Right renal pelvis (tissue), 4 donors: ENCODE measurements around the gene PRDX2. TPM values are rescaled to one million over a fixed set of nuclear protein-coding genes. Genes with fewer than 3 reads are reported as not detected.
"Not testable (repeated sequence)": the region's sequence is repeated elsewhere in the genome, so short reads cannot be mapped to it uniquely, and the experiment has no call there.

ENCODE experiments used
- DNase-seq, 4 donors: peaks; one replicate each; pipeline ENCODE4 v3.0.0-alpha.2; 2013; ENCODE audit warnings: low read depth in 4 of 4, low spot score in 3 of 4, missing footprints in 1 of 4
- polyA plus RNA-seq, 4 donors: library from polyadenylated mRNA; unstranded; fragments of 120-200 nt; gene quantifications; one replicate each; pipeline ENCODE4 v1.2.1, GENCODE V29; 2013; ENCODE audit not compliant: insufficient read length in 4 of 4

PRDX2 gene
- polyA plus RNA-seq: 100 to 1,000 TPM; 295 to 351 (median 312) TPM

GRCh38 chr19:12801466-12802266, at the start of gene PRDX2, which contains the start of gene THSD8:
PRDX2 (minus strand) TSS chr19:12801800; CDS start chr19:12801261, 539 bp downstream.
THSD8 (plus strand) TSS chr19:12802069; CDS start chr19:12802072, 3 bp downstream.
- DNase-seq: no peak

GRCh38 chr19:12847159-12848139, 45.8 kb upstream of the PRDX2 start:
- peak in 3 of 4 donors; percentile 53 to 80 (median 62) for DNase-seq

DNA sequence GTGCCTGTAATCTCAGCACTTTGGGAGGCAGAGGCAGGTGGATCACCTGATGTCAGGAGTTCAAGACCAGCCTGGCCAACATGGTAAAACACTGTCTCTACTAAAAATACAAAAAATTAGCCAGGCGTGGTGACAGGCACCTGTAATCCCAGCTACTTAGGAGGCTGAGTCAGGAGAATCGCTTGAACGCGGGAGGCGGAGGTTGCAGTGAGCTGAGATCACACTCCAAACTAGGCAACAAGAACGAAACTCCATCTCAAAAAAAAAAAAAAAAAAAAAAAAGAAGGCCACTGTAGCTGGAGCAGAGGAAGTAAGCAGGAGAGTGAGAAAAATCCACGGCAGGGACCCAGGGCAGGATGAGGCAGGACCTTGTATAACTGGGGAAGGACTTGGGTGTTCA, 45.0 kb upstream of the PRDX2 start:
- DNase-seq: not testable (repeated sequence)

DNA sequence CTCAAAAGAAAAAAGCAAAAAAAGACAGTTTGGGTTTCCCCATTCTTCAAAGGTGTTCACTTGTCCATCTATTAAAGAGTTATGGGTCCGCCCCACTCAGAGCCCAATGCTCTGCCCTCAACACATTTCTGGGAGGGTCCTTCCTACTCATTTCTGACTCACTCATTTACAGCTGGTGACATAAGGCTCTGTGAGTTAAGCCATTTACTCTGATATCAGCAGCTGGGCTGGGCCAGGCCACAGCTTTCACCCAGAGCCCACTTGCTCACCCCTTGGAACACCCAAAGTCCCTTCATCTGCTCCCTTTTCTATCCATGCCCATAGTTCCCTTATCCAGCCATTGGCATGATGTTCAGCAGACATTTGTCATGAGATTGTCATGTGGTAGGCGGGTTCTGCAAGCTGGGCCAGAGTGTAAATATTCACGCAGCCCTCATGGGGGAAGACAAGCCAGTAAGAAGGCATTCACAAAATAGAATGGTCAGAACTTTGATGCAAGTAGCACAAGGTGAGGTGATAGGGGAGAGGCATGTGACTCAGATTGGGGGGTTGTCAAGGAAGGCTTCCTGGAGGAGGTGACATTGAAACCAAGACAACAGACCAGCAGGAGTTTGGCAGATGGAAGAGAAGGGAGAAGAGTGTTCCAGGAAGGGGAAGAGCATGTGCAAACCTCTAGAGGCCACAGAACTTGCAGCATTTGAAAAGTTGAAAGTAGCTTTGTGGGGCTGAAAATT, 42.6 kb upstream of the PRDX2 start:
- no peak for DNase-seq

DNA sequence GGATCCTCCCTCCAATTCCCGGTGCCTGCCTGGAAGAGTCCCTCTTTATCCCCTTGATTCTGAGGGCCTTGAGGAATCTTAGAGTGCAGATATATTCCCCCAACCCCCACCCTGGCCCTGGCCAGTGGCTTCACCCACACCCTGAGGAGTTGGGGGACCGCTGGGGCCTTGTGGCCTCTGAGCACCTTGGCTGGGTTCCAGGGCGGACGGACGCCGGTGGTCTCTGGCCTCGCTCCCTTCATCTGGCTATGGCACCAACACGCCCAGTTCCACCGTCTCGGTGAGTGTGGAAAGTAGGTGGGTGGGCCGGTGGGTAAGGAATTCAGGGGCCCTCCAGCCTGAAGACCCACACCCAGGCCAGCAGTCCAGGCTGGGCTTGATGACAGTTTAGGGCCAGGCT, 41.7 kb upstream of the PRDX2 start:
- no peak for DNase-seq

DNA sequence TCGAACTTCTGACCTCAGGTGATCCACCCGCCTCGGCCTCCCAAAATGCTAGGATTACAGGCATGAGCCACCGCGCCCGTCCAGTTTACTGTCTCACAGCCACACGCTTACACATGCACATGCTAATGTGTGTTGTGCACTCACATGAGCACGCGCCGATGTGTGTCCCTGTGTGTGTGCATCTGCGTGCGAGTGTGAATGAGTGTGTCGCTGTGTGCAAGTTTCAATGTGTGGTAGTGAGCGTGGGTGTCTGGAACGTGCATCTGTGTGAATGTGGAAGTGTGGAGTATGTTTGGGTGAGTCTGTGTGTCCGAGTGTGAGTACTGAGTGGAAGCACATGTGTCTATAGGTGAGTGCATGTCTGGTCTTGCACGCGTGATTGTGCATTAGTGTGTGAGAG, 40.9 kb upstream of the PRDX2 start:
- DNase-seq: no peak

- DNase-seq: no peak
Observed at GRCh38 chr19:12841094-12841493, 39.5 kb upstream of the PRDX2 start.

- no peak for DNase-seq
Observed at GRCh38 chr19:12840091-12841079, 38.8 kb upstream of the PRDX2 start.

- DNase-seq: no peak
Observed at GRCh38 chr19:12838886-12839756, 37.5 kb upstream of the PRDX2 start.

DNA sequence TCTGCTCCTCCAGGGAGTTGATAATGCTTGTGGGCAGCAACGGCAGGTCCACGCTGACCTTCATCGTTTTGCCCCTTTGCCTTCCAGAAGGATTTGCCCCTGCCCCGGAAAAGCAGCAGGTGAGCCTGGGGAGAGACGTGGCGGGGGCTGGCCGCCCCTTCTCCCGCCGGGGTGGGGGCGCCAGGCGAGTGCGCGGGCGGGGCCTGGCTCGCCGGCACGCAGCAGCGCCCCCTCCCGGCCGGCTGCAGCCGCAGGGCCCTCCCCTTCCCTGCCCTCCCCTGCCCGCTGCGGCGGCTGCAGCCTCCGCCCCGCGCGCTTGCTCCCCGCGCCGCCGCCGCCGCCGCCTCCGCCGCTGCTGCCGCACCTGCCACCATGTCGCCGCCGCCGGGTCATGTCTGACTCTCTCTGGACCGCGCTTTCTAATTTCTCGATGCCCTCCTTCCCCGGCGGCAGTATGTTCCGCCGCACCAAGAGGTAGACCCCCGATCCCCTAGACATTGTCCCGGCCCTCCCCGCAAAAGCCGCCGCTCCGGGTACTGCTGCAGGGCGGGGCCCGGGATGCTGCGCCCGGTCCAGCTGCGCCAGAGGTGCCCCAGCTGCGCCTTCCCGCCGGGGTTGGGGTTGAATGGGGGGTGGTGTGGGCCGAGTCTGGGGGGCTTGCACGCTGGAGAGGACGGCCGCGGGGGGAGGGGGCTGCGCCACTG, 36.7 kb upstream of the PRDX2 start, which contains the start of gene MAST1:
TSS of gene MAST1 (plus strand) at position 334 of the 704 bp plus-strand sequence. CDS start at position 392, 58 bp downstream.
- DNase-seq: no peak

DNA sequence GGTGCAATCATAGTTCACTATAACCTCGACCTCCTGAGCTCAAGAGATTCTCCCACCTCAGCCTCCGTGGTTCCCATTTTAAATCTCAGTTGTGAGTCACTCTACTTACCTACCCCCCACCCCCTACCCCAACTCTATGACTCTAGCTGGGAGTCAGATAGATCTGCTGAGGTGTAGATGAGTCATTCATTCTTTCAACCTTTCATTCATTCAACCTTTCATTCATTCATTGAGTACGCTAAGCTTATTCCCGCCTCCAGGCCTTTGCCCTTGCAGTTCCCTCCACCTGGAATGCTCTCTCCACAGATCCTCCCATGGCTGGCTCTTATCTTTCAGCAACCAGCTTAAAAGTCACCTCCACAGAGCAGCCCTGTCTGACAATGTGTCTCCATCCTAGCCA, 35.6 kb upstream of the PRDX2 start:
- DNase-seq: no peak

GRCh38 chr19:12836529-12836863, 34.9 kb upstream of the PRDX2 start:
- DNase-seq: no peak

- DNase-seq: no peak
Observed at GRCh38 chr19:12834976-12835757, 33.6 kb upstream of the PRDX2 start.

- no peak for DNase-seq
Observed at GRCh38 chr19:12834566-12834943, 33.0 kb upstream of the PRDX2 start, which contains the start of gene RTBDN. RTBDN (minus strand) TSS chr19:12834579; CDS start chr19:12829979, 4,600 bp downstream.

DNA sequence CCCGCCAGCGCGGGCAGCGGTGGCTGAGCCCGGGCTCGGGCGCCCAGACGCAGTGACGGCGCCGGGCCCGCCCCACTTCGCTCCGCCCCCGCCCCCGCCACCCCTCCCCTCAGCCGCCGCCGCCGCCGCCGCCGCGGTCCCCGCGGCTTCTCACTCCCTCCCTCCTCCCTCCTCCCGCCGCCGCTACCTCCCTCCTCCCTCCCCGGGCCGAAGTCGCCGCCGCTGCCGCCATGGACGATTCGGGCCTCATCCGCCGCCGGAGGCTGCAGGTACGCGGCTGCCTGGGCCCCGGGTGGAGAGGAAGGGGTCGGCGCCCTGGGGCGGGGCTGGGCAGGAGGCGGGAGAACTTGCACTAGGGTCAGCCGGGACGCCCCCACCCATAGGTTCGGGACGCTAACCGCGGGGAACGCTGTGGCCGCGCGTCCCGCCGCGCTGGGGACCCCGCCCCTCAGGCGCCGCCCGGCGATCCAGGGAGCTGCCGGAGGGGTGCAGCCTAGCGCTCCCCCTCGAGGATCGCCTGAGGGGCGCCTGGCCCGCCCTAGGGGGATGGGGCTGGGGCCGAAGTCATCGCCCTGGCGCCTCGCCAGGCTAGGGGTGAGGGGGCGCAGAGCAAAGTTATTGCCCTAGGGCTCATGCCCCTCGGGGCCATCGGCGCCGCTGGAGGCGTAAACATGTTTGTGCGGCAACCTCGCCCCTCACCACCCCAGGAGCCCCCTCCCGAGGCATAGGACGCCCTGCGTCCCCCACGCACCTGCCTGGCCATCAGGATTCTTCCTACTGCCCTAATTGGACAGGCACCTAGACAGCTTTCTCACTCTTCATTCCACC, 32.4 kb upstream of the PRDX2 start:
- DNase-seq: no peak

DNA sequence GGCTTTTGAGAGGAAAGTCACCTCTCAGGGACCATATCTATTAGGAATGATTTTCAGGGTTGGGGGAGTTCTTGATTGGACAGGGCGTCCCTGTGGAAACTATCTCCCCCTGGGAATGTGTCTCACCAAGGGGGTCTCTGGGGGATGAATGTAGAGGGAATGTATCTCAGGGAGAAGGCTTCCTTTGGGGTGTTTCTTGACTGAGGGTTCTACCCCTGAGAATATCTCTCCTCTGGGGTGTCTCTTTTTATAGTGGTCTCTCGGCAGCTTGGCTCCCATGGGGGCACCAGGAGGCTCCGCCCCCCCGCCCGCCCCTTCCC, 31.8 kb upstream of the PRDX2 start:
- no peak for DNase-seq
